Measurements from ENCODE around the gene TAF4B. TPM values are rescaled to one million over a fixed set of nuclear protein-coding genes. Genes with fewer than 3 reads are reported as not detected.
"Not testable (repeated sequence)": the region's sequence is repeated elsewhere in the genome, so short reads cannot be mapped to it uniquely, and the experiment has no call there.

Gene TAF4B
- total and polyA plus RNA-seq, 4 donors: 0.63 to 4.2 (median 2.3) TPM

DNA sequence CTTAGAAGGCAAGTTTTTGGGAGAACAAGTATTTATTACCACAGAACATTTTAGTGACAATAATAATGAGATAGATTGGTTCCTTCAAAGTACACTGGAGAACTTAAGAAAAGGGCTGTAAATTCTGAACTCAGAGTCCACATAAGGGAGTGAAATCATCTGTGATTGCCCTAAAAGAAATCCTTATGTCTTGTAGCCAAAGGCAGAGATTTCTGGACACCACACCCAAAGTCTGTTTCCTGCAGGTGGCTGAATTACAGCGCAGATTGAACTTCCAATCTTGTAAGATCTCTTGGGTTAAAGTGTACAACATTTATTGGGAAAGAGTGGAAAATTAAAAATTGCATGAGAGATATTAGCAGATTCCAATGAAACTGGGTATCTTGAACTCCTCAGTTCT is 143.8 kb downstream of the TAF4B start:
- Histone ChIP-seq H3K27me3 (ENCODE audit: control insufficient read depth in 1 of 2, insufficient read depth in 2 of 2, low read length in 1 of 2) (no peaks in the 10 kb centered on the region), H3K9me3 (ENCODE audit: control insufficient read depth, low read length) (peaks cover 3% of the 10 kb centered on the region), H3K4me3 (ENCODE audit: low read length in 2 of 2) (no peak overlapping the region), H3K27ac (ENCODE audit: low read depth in 1 of 2, low read length in 2 of 2) (no peak overlapping the region), H3K36me3 (ENCODE audit: control insufficient read depth in 1 of 2, insufficient read depth in 2 of 2, low read length in 1 of 2) (no peaks in the 10 kb centered on the region), H3K4me1 (ENCODE audit: control insufficient read depth in 1 of 2, insufficient read depth in 2 of 2, low read length in 2 of 2) (no peaks in the 10 kb centered on the region)
- 93 to 100% methylated on average over 1 of the region's 1 CpG for WGBS, 2 donors
- intact Hi-C loops (cut with DNase I): no loop called here
- no peak for ATAC-seq (ENCODE audit: low FRiP score)
- DNase-seq: no peak

DNA sequence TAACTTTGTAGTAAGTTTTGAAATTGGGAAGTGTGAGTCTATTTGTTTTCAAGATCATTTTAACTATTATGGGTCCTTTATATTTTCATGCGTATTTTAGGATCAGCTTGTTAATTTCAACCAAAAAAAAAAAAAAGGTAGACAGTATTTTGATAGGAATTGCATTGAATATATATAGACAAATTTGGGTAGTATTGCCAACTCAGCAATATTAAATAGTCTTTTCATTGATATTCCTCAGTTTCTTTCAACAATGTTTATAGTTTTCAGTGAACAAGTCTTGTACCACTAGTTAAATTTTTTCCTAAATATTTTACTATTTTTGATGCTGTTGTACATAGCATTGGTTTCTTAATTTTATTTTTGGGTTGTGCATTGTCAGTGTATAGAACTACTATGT is 149.9 kb downstream of the TAF4B start:
- Histone ChIP-seq H3K9me3 (ENCODE audit: control insufficient read depth, low read length) (no peaks in the 10 kb centered on the region), H3K27ac (ENCODE audit: low read depth in 1 of 2, low read length in 2 of 2) (no peak overlapping the region), H3K36me3 (ENCODE audit: control insufficient read depth in 1 of 2, insufficient read depth in 2 of 2, low read length in 1 of 2) (no peaks in the 10 kb centered on the region), H3K4me1 (ENCODE audit: control insufficient read depth in 1 of 2, insufficient read depth in 2 of 2, low read length in 2 of 2) (no peaks in the 10 kb centered on the region), H3K4me3 (ENCODE audit: low read length in 2 of 2) (no peak overlapping the region), H3K27me3 (ENCODE audit: control insufficient read depth in 1 of 2, insufficient read depth in 2 of 2, low read length in 1 of 2) (no peaks in the 10 kb centered on the region)
- ATAC-seq (ENCODE audit: low FRiP score) (no peak), DNase-seq (no peak)
- WGBS, 2 donors: 96 to 99% methylated on average over 1 of the region's 1 CpG
- intact Hi-C loops (cut with DNase I): no loop called here

- intact Hi-C loops (cut with DNase I): no loop called here
- DNase-seq (no peak), ATAC-seq (ENCODE audit: low FRiP score) (no peak)
- no peak overlapping the region for H3K4me3 ChIP-seq (ENCODE audit: low read length in 2 of 2)
- H3K27me3 ChIP-seq (ENCODE audit: control insufficient read depth in 1 of 2, insufficient read depth in 2 of 2, low read length in 1 of 2): no peaks in the 10 kb centered on the region
- no peaks in the 10 kb centered on the region for H3K36me3 ChIP-seq (ENCODE audit: control insufficient read depth in 1 of 2, insufficient read depth in 2 of 2, low read length in 1 of 2)
- no peak overlapping the region for H3K27ac ChIP-seq (ENCODE audit: low read depth in 1 of 2, low read length in 2 of 2)
- H3K4me1 ChIP-seq (ENCODE audit: control insufficient read depth in 1 of 2, insufficient read depth in 2 of 2, low read length in 2 of 2): no peaks in the 10 kb centered on the region
- H3K9me3 ChIP-seq (ENCODE audit: control insufficient read depth, low read length): no peaks in the 10 kb centered on the region
Measured at GRCh38 chr18:26378701-26379100, 152.5 kb downstream of the TAF4B start.

DNA sequence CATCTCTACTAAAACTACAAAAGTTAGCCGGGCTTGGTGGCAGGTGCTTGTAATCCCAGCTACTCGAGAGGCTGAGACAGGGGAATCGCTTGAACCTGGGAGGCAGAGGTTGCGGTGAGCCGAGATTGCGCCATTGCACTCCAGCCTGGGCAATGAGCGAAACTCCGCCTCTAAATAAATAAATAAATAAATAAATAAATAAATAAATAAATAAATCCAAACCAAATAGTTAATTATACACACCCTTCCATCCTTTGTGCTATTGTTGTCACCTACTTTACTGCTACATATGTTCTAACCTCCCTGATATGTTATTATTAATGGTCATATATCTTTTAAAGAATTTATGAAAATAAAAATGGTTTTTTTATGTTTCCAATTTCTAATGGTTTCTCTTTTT is 155.3 kb downstream of the TAF4B start:
- not testable (repeated sequence) for H3K36me3 ChIP-seq (ENCODE audit: control insufficient read depth in 1 of 2, insufficient read depth in 2 of 2, low read length in 1 of 2); H3K27ac ChIP-seq (ENCODE audit: low read depth in 1 of 2, low read length in 2 of 2); H3K9me3 ChIP-seq (ENCODE audit: control insufficient read depth, low read length); H3K27me3 ChIP-seq (ENCODE audit: control insufficient read depth in 1 of 2, insufficient read depth in 2 of 2, low read length in 1 of 2); H3K4me1 ChIP-seq (ENCODE audit: control insufficient read depth in 1 of 2, insufficient read depth in 2 of 2, low read length in 2 of 2); DNase-seq; ATAC-seq (ENCODE audit: low FRiP score); H3K4me3 ChIP-seq (ENCODE audit: low read length in 2 of 2)
- intact Hi-C loops (cut with DNase I): loop anchor here in 1 of 2 donors (5.0 kb wide), 1 partner anchor 266 kb away; no protein-coding TSS in a partner anchor
- WGBS, 2 donors: 89 to 97% methylated on average over 8 of the region's 8 CpGs

DNA sequence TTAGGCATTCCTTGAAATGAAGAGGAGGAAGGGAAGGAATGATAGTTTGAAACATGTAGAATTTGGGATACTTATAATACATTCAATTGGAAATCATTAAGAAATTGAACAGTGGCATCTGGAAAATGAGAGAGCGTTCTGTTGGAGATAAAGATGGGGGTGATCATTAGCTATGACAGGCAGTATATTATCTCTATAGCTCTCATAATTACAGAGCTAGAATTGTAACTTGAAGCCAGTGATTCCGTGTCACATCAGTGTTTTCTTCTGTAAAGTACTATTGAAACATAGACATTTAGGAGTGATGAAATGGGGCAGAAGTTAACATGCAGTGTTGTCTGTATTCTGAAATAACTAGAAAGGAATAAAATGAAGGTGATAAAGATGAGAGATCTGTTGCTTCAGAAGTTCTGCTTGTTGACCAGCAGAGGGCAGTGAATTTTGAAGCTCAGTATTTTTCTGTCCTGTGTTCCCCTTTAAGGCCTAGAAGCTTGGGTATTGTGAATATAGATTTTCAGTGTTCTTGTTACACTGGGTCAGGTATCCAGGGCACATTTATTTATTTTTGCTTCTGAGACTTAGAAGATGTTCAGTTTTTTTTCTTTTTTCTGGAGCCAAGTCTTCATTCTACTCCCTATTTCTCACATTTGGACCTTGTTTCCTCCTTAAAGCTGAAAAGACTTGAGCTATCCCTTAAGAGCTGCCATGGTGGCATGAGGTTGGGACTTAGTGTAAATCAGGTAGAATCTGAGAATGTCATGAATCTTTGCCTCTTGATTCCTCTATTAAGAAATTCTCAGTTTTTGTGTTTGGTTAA is 157.4 kb downstream of the TAF4B start:
- no peak overlapping the region for H3K27ac ChIP-seq (ENCODE audit: low read depth in 1 of 2, low read length in 2 of 2)
- no peaks in the 10 kb centered on the region for H3K4me1 ChIP-seq (ENCODE audit: control insufficient read depth in 1 of 2, insufficient read depth in 2 of 2, low read length in 2 of 2)
- ATAC-seq (ENCODE audit: low FRiP score): peak; percentile 75
- 15 to 27% methylated on average over 2 of the region's 2 CpGs for WGBS, 2 donors
- no peaks in the 10 kb centered on the region for H3K9me3 ChIP-seq (ENCODE audit: control insufficient read depth, low read length)
- no peaks in the 10 kb centered on the region for H3K27me3 ChIP-seq (ENCODE audit: control insufficient read depth in 1 of 2, insufficient read depth in 2 of 2, low read length in 1 of 2)
- DNase-seq: no peak
- H3K4me3 ChIP-seq (ENCODE audit: low read length in 2 of 2): no peak overlapping the region
- intact Hi-C loops (cut with DNase I): loop anchor here in 1 of 2 donors (5.0 kb wide), 1 partner anchor 264 kb away; no protein-coding TSS in a partner anchor
- H3K36me3 ChIP-seq (ENCODE audit: control insufficient read depth in 1 of 2, insufficient read depth in 2 of 2, low read length in 1 of 2): no peaks in the 10 kb centered on the region

- H3K36me3 ChIP-seq (ENCODE audit: control insufficient read depth in 1 of 2, insufficient read depth in 2 of 2, low read length in 1 of 2): no peaks in the 10 kb centered on the region
- intact Hi-C loops (cut with DNase I): loop anchor here in 1 of 2 donors (5.0 kb wide), 1 partner anchor 271 kb away; no protein-coding TSS in a partner anchor
Measured at GRCh38 chr18:26386002-26386401, 159.8 kb downstream of the TAF4B start.

GRCh38 chr18:26386441-26386840 is 160.2 kb downstream of the TAF4B start:
- H3K4me3 ChIP-seq (ENCODE audit: low read length in 2 of 2): no peak overlapping the region
- ATAC-seq (ENCODE audit: low FRiP score): no peak

More at GRCh38 chr18:26386002-26386401, 159.8 kb downstream of the TAF4B start:
- no peaks in the 10 kb centered on the region for H3K4me1 ChIP-seq (ENCODE audit: control insufficient read depth in 1 of 2, insufficient read depth in 2 of 2, low read length in 2 of 2)
- no peaks in the 10 kb centered on the region for H3K9me3 ChIP-seq (ENCODE audit: control insufficient read depth, low read length)
- ATAC-seq (ENCODE audit: low FRiP score): no peak
- DNase-seq: no peak
- no peak overlapping the region for H3K4me3 ChIP-seq (ENCODE audit: low read length in 2 of 2)
- H3K27ac ChIP-seq (ENCODE audit: low read depth in 1 of 2, low read length in 2 of 2): no peak overlapping the region
- no peaks in the 10 kb centered on the region for H3K27me3 ChIP-seq (ENCODE audit: control insufficient read depth in 1 of 2, insufficient read depth in 2 of 2, low read length in 1 of 2)

DNA sequence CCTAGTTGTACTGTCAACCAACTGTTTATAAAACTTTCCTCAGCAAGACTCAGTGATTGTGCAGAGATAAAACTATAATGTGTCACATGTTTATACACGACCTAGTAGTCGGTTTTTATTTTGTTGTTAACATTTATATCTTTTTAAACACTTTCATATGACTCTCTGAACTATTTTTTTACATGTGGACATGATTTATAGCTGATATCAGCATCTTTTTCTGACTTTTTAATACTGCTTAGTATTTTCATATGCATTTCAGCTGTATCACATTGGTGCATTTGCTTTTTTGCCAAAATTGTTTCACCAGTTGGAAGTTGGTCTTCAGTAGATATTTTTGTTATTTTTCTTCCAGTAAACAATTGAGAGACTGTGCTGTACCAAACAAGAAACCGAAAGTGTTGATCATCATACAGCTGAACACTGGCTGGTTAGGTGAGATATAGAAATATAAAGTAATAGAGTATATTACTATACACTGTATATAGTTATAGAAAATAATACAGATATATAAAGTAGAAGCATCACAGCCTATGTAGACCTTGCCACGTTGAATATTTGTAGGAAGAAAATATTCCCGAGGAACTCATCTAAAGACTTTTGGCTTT is 167.9 kb downstream of the TAF4B start:
- H3K4me1 ChIP-seq (ENCODE audit: control insufficient read depth in 1 of 2, insufficient read depth in 2 of 2, low read length in 2 of 2): no peaks in the 10 kb centered on the region
- H3K27ac ChIP-seq (ENCODE audit: low read depth in 1 of 2, low read length in 2 of 2): no peak overlapping the region
- no peak for DNase-seq
- H3K4me3 ChIP-seq (ENCODE audit: low read length in 2 of 2): no peak overlapping the region
- no peaks in the 10 kb centered on the region for H3K9me3 ChIP-seq (ENCODE audit: control insufficient read depth, low read length)
- ATAC-seq (ENCODE audit: low FRiP score): no peak
- intact Hi-C loops (cut with DNase I): no loop called here
- WGBS, 2 donors: 55 to 59% methylated on average over 5 of the region's 5 CpGs
- H3K27me3 ChIP-seq (ENCODE audit: control insufficient read depth in 1 of 2, insufficient read depth in 2 of 2, low read length in 1 of 2): no peaks in the 10 kb centered on the region
- no peaks in the 10 kb centered on the region for H3K36me3 ChIP-seq (ENCODE audit: control insufficient read depth in 1 of 2, insufficient read depth in 2 of 2, low read length in 1 of 2)

More at GRCh38 chr18:26386441-26386840, 160.2 kb downstream of the TAF4B start:
- no peaks in the 10 kb centered on the region for H3K4me1 ChIP-seq (ENCODE audit: control insufficient read depth in 1 of 2, insufficient read depth in 2 of 2, low read length in 2 of 2)
- no peak overlapping the region for H3K27ac ChIP-seq (ENCODE audit: low read depth in 1 of 2, low read length in 2 of 2)
- H3K9me3 ChIP-seq (ENCODE audit: control insufficient read depth, low read length): no peaks in the 10 kb centered on the region
- intact Hi-C loops (cut with DNase I): loop anchor here in 1 of 2 donors (5.0 kb wide), 1 partner anchor 271 kb away; no protein-coding TSS in a partner anchor
- no peak for DNase-seq
- no peaks in the 10 kb centered on the region for H3K36me3 ChIP-seq (ENCODE audit: control insufficient read depth in 1 of 2, insufficient read depth in 2 of 2, low read length in 1 of 2)
- H3K27me3 ChIP-seq (ENCODE audit: control insufficient read depth in 1 of 2, insufficient read depth in 2 of 2, low read length in 1 of 2): no peaks in the 10 kb centered on the region
- 50 to 60% methylated on average over 2 of the region's 2 CpGs for WGBS, 2 donors

- DNase-seq (no peak), ATAC-seq (ENCODE audit: low FRiP score) (no peak)
- WGBS, 2 donors: 87 to 92% methylated on average over 4 of the region's 4 CpGs
- Histone ChIP-seq H3K36me3 (ENCODE audit: control insufficient read depth in 1 of 2, insufficient read depth in 2 of 2, low read length in 1 of 2) (no peaks in the 10 kb centered on the region), H3K4me1 (ENCODE audit: control insufficient read depth in 1 of 2, insufficient read depth in 2 of 2, low read length in 2 of 2) (no peaks in the 10 kb centered on the region), H3K27ac (ENCODE audit: low read depth in 1 of 2, low read length in 2 of 2) (no peak overlapping the region), H3K4me3 (ENCODE audit: low read length in 2 of 2) (no peak overlapping the region), H3K9me3 (ENCODE audit: control insufficient read depth, low read length) (no peaks in the 10 kb centered on the region), H3K27me3 (ENCODE audit: control insufficient read depth in 1 of 2, insufficient read depth in 2 of 2, low read length in 1 of 2) (no peaks in the 10 kb centered on the region)
- intact Hi-C loops (cut with DNase I): no loop called here
Measured at GRCh38 chr18:26397019-26397418, 170.8 kb downstream of the TAF4B start.

Measured in aorta (tissue), 5 donors.